Osteocyte (in vitro differentiated cells): Measurements from ENCODE around the gene THBS2. TPM values are rescaled to one million over a fixed set of nuclear protein-coding genes. Genes with fewer than 3 reads are reported as not detected.
A peak's percentile ranks its signal among the peaks of the same experiment; 100 is the strongest.
"Not testable (repeated sequence)": the region's sequence is repeated elsewhere in the genome, so short reads cannot be mapped to it uniquely, and the experiment has no call there.

Experiments used
- DNase-seq: peaks from one replicate; pipeline ENCODE4 v3.0.0; 2021; ENCODE audit warnings: mixed read lengths; ENCODE audit not compliant: unreplicated experiment; ENCODE audit errors: extremely low spot score
- H3K27ac Mint-ChIP-seq: one replicate; pipeline ENCODE4 v1.8.0; 2021; ENCODE audit warnings: mild to moderate bottlenecking, mixed read lengths; ENCODE audit not compliant: unreplicated experiment
- H3K27me3 Mint-ChIP-seq: one replicate; pipeline ENCODE4 v1.8.0; 2021; ENCODE audit warnings: mixed read lengths; ENCODE audit not compliant: unreplicated experiment
- H3K36me3 Mint-ChIP-seq: one replicate; pipeline ENCODE4 v1.8.0; 2021; ENCODE audit warnings: mixed read lengths; ENCODE audit not compliant: unreplicated experiment
- H3K4me1 Mint-ChIP-seq: one replicate; pipeline ENCODE4 v1.8.0; 2021; ENCODE audit warnings: mixed read lengths; ENCODE audit not compliant: unreplicated experiment
- H3K4me3 Mint-ChIP-seq: one replicate; pipeline ENCODE4 v1.8.0; 2021; ENCODE audit warnings: mild to moderate bottlenecking, moderate library complexity, mixed read lengths; ENCODE audit not compliant: unreplicated experiment
- H3K9me3 Mint-ChIP-seq: one replicate; pipeline ENCODE4 v1.8.0; 2021; ENCODE audit warnings: mixed read lengths; ENCODE audit not compliant: unreplicated experiment
- long read RNA-seq: library from polyadenylated mRNA; unstranded; transcript quantifications from one replicate; pipeline ENCODE4 v2.0.0, GENCODE V29; 2021
- total RNA-seq: library from RNA; stranded (reverse); gene quantifications from 2 replicates; pipeline ENCODE4 v1.2.1, GENCODE V29; 2021
- TF ChIP-seq, protein P1 (sequence below): fragments of 200-600 bp; sonication (generic); IDR thresholded peaks from 2 replicates; pipeline ENCODE4 v1.5.0; 2021; ENCODE audit warnings: antibody characterized with exemption, mild to moderate bottlenecking, moderate library complexity

Gene THBS2
- total RNA-seq: 650 and 687 TPM in 2 replicates
- long read RNA-seq, full-length matches to known transcripts: 134 of 938 reads
- long read RNA-seq, partial matches to known transcripts: 703 of 938 reads
- long read RNA-seq, other reads (novel, unspliced or antisense): 101 of 938 reads

DNA sequence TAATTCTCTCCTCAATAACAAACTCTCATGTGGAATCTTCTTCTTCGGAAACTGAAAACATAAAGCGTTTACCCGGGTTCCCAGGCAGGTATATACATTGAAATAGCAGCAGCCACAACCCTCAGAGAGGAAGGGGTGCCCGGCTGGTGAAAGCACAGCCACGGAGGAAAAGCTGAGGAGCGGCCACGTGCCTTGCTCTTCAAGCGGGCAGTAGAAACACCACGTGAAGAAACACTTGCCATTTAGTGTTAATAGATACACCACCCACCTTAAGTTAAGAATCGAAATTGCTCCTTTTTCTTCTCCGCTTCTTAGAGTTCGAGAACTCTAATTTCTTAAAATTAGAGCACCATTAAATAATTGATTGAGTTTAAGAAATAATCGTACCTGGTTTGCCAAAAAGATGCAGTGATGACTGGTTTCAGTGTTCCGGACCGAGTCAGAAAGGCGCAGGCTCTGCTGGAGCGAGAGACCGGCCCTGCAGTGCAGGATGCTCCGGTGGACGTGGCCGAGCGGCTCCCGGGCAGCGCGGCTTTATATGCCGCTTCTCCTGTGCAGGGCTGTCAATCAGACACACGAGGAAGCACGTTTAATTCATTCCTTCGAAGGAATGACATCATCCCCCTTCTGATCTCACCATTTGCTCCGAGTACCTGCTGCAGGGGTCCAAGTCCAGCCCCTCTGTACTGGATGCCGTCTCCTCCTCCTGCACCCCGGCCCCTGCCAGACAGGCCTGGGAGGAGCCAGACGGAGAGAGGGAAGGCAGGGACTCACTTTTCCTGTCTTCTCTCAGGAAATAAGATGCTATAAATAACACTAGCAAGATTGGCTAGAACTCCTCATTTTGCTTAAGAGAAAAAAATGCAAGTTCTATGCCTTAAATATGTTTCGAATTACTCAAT, at the start of gene THBS2:
TSS of gene THBS2 (minus strand) at position 510 of the 902 bp plus-strand sequence. CDS start 3,062 bp downstream, outside the sequence.
- H3K4me3 Mint-ChIP-seq: peak within 1 kb of the TSS; percentile 88
- peak; percentile 91 for DNase-seq
- peaks cover 12% of the 10 kb centered on the region for H3K27me3 Mint-ChIP-seq
- peaks cover 7% of the 10 kb centered on the region for H3K9me3 Mint-ChIP-seq
- TF ChIP-seq, protein P1, sequence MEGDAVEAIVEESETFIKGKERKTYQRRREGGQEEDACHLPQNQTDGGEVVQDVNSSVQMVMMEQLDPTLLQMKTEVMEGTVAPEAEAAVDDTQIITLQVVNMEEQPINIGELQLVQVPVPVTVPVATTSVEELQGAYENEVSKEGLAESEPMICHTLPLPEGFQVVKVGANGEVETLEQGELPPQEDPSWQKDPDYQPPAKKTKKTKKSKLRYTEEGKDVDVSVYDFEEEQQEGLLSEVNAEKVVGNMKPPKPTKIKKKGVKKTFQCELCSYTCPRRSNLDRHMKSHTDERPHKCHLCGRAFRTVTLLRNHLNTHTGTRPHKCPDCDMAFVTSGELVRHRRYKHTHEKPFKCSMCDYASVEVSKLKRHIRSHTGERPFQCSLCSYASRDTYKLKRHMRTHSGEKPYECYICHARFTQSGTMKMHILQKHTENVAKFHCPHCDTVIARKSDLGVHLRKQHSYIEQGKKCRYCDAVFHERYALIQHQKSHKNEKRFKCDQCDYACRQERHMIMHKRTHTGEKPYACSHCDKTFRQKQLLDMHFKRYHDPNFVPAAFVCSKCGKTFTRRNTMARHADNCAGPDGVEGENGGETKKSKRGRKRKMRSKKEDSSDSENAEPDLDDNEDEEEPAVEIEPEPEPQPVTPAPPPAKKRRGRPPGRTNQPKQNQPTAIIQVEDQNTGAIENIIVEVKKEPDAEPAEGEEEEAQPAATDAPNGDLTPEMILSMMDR: no peak
- peak within 1 kb of the TSS; percentile 81 for H3K27ac Mint-ChIP-seq
- peaks cover 32% of the 10 kb centered on the region for H3K36me3 Mint-ChIP-seq
- H3K4me1 Mint-ChIP-seq: peaks cover 49% of the 10 kb centered on the region

DNA sequence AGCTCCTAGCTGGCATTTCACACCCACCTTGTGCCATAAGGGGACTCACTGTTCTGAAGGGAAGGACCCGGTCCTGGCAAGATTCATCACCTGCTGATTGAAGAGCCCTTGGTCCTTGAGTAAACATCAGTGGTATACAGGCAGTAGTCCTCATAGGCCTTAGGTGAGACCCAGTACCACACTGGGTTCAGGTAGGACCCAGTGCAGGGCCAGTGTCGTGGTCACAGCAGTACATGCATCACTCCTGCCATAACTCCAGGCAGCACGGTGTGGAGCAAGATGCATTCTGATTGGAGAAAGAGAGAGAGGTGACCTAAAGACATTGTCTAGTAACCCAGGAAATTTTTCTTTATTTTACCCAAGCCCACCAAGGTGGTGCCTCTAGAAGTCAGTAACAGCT, 49.1 kb upstream of the THBS2 start:
- Mint-ChIP-seq H3K27ac (no peak overlapping the region), H3K9me3 (peaks cover 21% of the 10 kb centered on the region), H3K4me1 (no peaks in the 10 kb centered on the region), H3K36me3 (no peaks in the 10 kb centered on the region), H3K27me3 (peaks cover 42% of the 10 kb centered on the region), H3K4me3 (no peak overlapping the region)
- TF ChIP-seq, protein P1: no peak
- no peak for DNase-seq

DNA sequence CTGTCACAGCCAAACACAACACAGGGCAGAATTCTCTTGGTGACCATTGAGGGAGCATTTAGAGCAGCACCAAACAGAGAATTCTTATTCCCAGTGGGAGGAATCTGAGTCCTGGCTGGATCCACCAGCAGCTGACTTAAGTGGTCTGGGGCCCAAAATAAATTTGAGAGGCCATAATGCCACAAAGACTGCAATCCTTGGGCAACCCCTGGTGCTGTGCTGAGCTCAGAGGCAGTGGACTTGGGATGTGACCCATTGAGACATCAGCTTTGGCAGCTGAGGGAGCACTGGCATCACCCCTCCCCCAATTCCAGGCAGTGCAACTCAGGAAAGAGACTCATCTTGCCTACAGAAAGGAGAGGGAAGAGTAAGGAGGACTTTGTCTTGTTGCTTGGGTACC, 48.6 kb upstream of the THBS2 start:
- Mint-ChIP-seq H3K36me3 (no peaks in the 10 kb centered on the region), H3K27me3 (peaks cover 38% of the 10 kb centered on the region), H3K4me1 (no peaks in the 10 kb centered on the region), H3K9me3 (peaks cover 17% of the 10 kb centered on the region), H3K27ac (no peak overlapping the region), H3K4me3 (no peak overlapping the region)
- no peak for DNase-seq
- TF ChIP-seq, protein P1: no peak

DNA sequence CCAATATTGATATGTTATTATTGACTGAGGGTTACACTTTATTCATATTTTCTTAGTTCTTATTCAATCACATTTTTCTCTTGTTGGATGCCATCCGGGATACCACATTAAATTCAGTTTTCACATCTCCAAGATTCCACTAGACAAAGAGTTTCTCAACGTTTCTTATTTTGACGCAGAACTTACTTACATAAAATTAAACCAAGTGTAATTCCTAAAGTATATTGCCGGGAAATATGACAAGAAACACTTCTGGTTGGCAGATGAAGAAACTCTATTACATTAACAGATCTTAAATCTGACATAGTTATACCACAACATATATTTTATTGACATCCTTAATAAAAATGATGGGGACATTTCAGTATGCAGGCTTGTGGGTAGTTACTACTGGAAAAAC, 47.3 kb upstream of the THBS2 start:
- Mint-ChIP-seq H3K36me3 (no peaks in the 10 kb centered on the region), H3K27ac (no peak overlapping the region), H3K4me1 (no peaks in the 10 kb centered on the region), H3K27me3 (peaks cover 41% of the 10 kb centered on the region), H3K4me3 (no peak overlapping the region), H3K9me3 (peaks cover 11% of the 10 kb centered on the region)
- TF ChIP-seq, protein P1: no peak
- DNase-seq: no peak

DNA sequence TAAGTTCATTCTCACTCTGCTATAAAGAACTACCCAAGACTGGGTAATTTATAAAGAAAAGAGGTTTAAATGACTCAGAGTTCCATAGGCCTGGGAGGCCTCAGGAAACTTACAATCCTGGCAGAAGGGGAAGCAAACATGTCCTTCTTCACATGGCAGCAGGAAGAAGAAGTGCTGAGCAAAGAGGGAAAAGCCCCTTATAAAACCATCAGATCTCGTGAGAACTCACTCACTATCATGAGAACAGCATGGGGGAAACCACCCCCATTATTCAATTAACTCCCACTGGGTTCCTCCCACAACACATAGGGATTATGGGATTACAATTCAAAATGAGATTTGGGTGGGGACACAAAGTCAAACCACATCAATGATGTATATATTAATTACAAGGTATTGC, 45.0 kb upstream of the THBS2 start:
- not testable (repeated sequence) for H3K4me3 Mint-ChIP-seq, H3K36me3 Mint-ChIP-seq, H3K4me1 Mint-ChIP-seq, H3K27ac Mint-ChIP-seq, DNase-seq
- Mint-ChIP-seq H3K27me3 (peaks cover 25% of the 10 kb centered on the region), H3K9me3 (peaks cover 11% of the 10 kb centered on the region)
